ENCODE measurements around the gene STAB2. TPM values are rescaled to one million over a fixed set of nuclear protein-coding genes. Genes with fewer than 3 reads are reported as not detected.

The STAB2 gene
- total RNA-seq, 1 donor from 2014 or later: 0.03 TPM

DNA sequence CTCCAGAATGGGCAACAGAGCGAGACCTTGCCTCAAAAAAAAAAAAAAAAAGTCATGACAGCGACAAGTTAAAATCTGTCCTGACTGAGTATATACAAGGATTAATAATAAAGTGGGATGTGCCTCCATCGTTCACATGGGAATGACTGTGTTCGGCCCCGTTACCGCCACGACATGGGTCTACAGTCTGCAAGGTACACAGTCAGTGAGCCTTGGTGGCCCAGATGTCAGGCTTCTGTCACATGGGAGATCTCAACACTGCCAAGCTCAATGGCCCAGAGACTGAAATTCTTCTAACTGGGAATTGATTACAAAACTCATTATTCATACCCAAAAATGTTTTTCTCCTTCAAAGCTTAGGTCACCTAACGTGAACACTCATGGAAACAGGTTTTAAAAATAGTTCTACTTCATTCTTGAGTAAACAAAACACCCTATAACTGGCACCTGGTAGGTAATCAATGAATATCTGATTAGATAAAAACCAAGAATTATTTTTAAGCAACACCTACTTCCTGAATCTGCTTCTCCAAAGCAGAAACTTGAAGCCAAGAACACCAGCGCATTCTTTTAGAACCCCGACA, 188.0 kb downstream of the STAB2 start:
- no peak for DNase-seq
- H3K36me3 ChIP-seq: peaks cover 9% of the 10 kb centered on the region
- intact Hi-C loops (cut with micrococcal nuclease): no loop called here
- H3K9me3 ChIP-seq (replicated peaks): no peaks in the 10 kb centered on the region
- peaks cover 9% of the 10 kb centered on the region for H3K4me1 ChIP-seq
- H3K27ac ChIP-seq (replicated peaks): no peak overlapping the region
- no peaks in the 10 kb centered on the region for H3K27me3 ChIP-seq (ENCODE audit: low read depth)
- H3K4me3 ChIP-seq: no peak overlapping the region
- TF ChIP-seq CTCF (IDR thresholded peaks at IDR 0.05; ENCODE audit: borderline replicate concordance): no peak

GRCh38 chr12:103778781-103779180, 191.7 kb downstream of the STAB2 start:
- no peaks in the 10 kb centered on the region for H3K27me3 ChIP-seq (ENCODE audit: low read depth)
- intact Hi-C loops (cut with micrococcal nuclease): no loop called here
- no peaks in the 10 kb centered on the region for H3K4me1 ChIP-seq
- no peak overlapping the region for H3K4me3 ChIP-seq
- no peak for TF ChIP-seq CTCF (IDR thresholded peaks at IDR 0.05; ENCODE audit: borderline replicate concordance)
- no peaks in the 10 kb centered on the region for H3K9me3 ChIP-seq (replicated peaks)
- no peak overlapping the region for H3K27ac ChIP-seq (replicated peaks)
- H3K36me3 ChIP-seq: peaks cover 10% of the 10 kb centered on the region
- DNase-seq: no peak

DNA sequence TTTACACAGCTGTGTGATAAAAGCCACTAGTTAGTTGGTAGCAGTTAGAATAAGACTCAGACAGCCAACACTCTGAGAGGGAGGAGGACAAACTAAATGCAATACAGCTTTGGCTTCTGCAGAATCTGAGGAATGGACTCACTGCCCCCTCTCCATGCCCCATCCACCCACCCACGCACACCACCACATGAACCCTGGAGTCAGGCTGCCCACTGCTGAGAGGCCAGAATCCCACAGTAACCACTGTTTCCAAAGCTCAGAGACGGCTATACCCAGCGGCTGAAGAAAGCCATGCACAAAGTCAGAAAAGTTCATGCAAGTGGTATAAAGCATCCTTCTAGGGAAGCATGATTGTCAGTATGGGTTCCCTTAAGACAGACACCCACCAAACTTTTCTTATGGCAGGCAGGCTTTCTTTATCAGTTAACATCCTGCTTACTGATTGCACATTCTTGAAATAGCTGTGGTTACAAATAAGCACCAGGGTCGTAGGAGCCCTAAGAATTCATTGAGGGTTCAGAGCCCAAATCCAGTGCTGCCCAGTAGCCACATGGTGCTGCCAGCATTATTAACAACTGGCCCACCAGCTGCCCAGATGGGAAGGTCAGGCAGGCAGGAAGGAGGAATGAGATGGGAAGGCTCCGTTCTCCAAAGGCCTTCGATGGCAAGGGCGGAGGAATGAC, 192.5 kb downstream of the STAB2 start:
- no peak for TF ChIP-seq CTCF (IDR thresholded peaks at IDR 0.05; ENCODE audit: borderline replicate concordance)
- intact Hi-C loops (cut with micrococcal nuclease): no loop called here
- Histone ChIP-seq H3K36me3 (peaks cover 10% of the 10 kb centered on the region), H3K4me1 (peaks cover 6% of the 10 kb centered on the region), H3K4me3 (no peak overlapping the region), H3K9me3 (replicated peaks) (no peaks in the 10 kb centered on the region), H3K27ac (replicated peaks) (no peak overlapping the region), H3K27me3 (ENCODE audit: low read depth) (no peaks in the 10 kb centered on the region)
- DNase-seq: no peak

DNA sequence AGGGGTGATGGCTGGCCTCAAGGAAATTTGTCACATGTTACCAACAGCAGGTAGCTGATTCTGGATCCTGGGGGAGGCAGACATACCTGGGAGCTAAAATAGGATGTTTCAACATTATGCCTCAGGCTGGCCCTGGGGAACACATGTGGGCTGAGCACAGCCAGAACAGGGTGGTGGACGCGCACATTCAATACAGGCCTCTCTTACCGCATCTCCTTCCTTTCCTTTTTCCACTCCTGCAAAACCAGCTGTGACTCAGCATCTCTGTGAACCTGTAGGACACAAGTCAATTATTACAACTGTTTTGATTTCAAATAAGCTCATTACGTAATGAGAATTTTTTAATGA, 193.0 kb downstream of the STAB2 start:
- intact Hi-C loops (cut with micrococcal nuclease): no loop called here
- Histone ChIP-seq H3K36me3 (peaks cover 10% of the 10 kb centered on the region), H3K9me3 (replicated peaks) (no peaks in the 10 kb centered on the region), H3K27ac (replicated peaks) (no peak overlapping the region), H3K4me1 (peaks cover 6% of the 10 kb centered on the region), H3K27me3 (ENCODE audit: low read depth) (no peaks in the 10 kb centered on the region), H3K4me3 (no peak overlapping the region)
- no peak for DNase-seq
- TF ChIP-seq CTCF (IDR thresholded peaks at IDR 0.05; ENCODE audit: borderline replicate concordance): no peak

- TF ChIP-seq CTCF (IDR thresholded peaks at IDR 0.05; ENCODE audit: borderline replicate concordance): no peak
- DNase-seq: no peak
- Histone ChIP-seq H3K36me3 (peaks cover 10% of the 10 kb centered on the region), H3K9me3 (replicated peaks) (no peaks in the 10 kb centered on the region), H3K27ac (replicated peaks) (no peak overlapping the region), H3K4me1 (peaks cover 6% of the 10 kb centered on the region), H3K4me3 (no peak overlapping the region), H3K27me3 (ENCODE audit: low read depth) (no peaks in the 10 kb centered on the region)
- intact Hi-C loops (cut with micrococcal nuclease): no loop called here
These were observed 193.9 kb downstream of the STAB2 start for GRCh38 chr12:103780992-103781391.
